GM19043 (cell line): ENCODE measurements around the gene CALHM3.
A peak's percentile ranks its signal among the peaks of the same experiment; 100 is the strongest.
"Not testable (repeated sequence)": the region's sequence is repeated elsewhere in the genome, so short reads cannot be mapped to it uniquely, and the experiment has no call there.

Source experiments
- ATAC-seq: cut with Tn5 transposase; IDR thresholded peaks from one replicate; pipeline ENCODE4 v1.9.1; 2021; ENCODE audit warnings: low read depth; ENCODE audit not compliant: unreplicated experiment

Gene CALHM3

DNA sequence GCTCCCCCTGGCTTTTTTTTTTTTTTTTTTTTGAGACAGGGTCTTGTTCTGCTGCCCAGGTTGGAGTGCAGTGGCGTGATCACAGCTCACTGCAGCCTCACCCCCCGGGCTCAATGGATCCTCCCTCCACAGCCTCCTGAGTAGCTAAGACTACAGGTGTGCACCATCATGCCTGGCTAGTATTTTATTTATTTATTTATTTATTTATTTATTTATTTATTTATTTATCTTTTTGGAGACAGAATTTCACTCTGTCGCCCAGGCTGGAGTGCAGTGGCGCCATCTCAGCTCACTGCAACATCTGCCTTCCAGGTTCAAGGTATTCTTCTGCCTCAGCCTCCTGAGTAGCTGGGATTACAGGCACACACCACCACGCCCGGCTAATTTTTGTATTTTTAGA lies 24.7 kb upstream of the CALHM3 start:
- not testable (repeated sequence) for ATAC-seq

GRCh38 chr10:103502849-103503660 lies 24.0 kb upstream of the CALHM3 start:
- no peak for ATAC-seq

- no peak for ATAC-seq
Measured at GRCh38 chr10:103501186-103501585, 22.1 kb upstream of the CALHM3 start.

DNA sequence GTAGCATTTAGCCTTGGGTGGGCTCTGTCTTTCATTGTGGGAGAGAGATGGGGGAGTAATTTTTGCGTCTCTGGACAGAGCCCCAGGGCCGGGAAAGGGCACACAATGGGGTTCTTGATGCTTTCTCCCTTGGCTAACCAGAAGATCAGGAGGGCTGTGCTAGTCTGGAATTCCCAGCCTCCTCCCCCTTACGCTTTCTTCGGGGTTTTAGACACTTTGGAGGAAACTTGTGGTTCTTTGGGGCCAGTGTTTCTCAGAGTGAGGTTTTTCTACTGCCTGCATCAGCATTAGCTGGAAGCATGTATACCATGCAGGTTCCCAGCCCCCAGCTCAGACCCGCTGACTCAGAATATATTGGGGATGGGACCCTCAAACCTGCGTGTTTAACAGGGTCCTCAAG lies 21.4 kb upstream of the CALHM3 start:
- no peak for ATAC-seq

- ATAC-seq, result no peak
Measured at GRCh38 chr10:103499881-103500280, 20.8 kb upstream of the CALHM3 start.

GRCh38 chr10:103498936-103499638 lies 20.0 kb upstream of the CALHM3 start:
- ATAC-seq, result no peak

GRCh38 chr10:103497161-103497915 lies 18.3 kb upstream of the CALHM3 start:
- ATAC-seq, result no peak

DNA sequence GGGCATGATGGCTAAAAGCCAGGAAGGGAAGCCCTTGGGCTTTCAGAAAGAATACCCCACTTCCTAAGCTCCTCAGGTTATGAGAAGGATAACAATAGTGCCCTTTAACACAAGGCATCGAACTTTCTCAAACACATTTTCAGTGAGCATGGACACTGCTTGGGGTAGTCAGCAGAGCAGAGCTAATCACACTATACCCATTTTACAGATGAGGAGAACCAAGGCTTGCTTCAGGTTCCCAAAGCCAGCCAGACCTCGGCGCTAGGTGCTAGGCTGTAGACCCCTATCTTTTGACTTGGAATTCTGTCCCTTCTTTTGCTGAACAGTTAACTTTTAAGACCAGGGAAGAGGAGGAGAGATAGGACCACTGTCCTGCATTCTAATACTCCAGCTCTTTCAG lies 16.3 kb upstream of the CALHM3 start:
- ATAC-seq, result no peak

GRCh38 chr10:103493916-103494877 lies 15.2 kb upstream of the CALHM3 start:
- ATAC-seq, result no peak

- no peak for ATAC-seq
Measured at GRCh38 chr10:103493362-103493915, 14.4 kb upstream of the CALHM3 start, which contains the start of gene NEURL1. Gene NEURL1, plus strand, starts transcription at chr10:103493705. Its CDS starts 683 bp downstream, at chr10:103494388.

GRCh38 chr10:103492655-103493261 lies 13.7 kb upstream of the CALHM3 start:
- ATAC-seq, result no peak

DNA sequence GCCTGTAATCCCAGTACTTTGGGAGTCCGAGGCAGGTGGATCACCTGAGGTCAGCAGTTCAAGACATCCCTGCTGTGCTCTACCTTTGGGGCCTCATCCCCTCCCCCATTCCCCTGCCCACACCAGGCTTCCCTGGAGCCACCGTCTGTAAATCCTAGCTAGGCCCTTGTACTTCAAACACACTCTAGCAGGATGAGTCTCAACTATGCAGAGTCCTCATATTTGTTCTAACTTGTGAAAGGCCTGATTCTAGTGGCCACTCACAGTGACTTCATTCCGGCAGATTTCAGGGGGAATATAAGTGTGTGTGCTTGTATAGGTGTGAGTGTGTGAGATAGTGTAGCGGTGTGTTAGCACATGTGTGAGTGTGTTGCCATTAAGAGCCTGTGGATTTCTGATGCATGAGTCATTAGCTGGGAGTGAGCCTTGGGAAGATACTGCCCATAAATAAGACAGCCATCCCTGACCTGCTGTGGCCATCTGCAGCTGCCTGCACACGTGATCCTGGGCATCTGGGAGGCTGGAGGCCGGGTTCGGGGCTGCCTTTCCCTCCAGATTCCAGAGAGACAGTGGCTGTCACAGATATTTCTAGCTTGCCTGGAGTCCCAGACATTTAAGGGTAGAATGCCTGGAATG lies 12.8 kb upstream of the CALHM3 start:
- ATAC-seq, result no peak

DNA sequence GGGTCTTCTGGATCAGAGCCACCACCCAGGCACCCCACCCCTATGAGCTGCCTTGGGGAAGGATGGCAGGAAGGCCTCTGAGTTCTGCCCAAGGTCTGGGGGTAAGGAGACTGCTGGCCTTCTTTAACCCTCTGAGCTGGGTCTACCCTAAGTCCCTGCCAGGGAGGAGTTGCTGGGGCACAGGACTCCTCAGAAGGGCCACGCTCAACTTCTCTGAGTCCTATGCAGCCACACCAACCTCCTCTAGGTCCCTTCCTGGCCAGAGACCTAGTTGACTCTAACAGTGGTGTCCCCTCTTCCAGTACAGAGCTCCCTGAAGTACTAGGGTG lies 11.9 kb upstream of the CALHM3 start:
- no peak for ATAC-seq

DNA sequence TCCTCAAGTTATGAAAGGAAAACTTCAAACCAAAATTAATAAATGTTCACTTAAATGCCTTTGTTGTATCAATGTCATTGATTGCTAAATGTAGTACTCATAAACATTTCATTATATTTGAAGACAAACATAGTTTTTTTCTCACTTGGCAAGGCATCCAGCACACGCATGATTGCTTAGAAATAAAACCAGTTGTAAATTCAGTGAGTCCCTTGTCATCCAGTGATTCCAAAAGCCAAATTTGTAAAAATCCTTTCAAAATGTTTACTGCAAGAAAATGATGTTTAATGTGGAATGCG lies 8.3 kb upstream of the CALHM3 start:
- ATAC-seq, result no peak

- not testable (repeated sequence) for ATAC-seq
Measured at GRCh38 chr10:103486635-103487409, 7.8 kb upstream of the CALHM3 start.

DNA sequence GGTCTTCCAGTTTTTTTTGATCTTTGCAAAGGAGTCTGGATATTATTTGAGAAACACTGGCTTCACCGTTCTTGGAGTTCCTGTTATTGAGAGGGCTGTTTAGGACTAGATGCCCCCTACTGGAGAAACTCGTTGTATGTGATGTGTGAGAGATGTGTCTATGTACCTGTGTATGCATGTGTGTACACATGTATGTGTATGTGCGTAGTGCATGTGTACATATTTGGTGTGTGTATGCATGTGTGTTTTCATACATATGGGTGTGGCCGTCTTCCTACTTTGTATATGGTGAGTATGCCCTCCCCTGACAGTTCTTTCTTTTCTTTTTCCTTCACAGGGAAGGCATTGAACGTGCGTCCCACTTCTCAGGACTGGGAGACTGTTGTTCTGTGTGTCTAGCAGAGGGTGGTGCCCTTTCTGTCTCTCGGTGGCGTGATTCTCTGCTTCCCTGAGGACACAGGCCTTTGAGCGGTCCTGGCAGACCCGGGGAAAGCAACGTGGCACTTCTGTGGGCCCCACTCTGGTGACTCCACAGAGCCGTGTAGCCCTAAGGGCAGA lies 3.0 kb upstream of the CALHM3 start:
- ATAC-seq, result peak; percentile 59

DNA sequence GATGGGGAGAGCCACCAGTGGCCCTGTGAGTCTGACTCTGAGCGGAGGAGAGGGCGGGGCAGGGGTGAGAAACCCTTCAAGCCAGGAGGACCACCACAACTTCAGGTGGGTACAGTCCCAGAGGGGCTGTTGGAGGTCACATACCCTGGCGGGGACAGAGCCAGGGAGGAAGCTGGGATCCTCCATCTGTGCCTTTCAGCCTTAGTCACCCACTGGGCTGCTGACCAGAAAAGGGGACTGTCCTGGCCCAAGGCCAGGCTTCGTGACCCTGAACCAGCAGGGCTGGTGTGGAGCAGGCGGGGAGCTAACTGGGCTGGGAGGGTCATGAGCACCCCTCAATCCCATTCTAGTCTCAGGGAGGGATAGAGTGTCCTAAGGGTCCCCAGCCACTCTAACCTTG lies 1.5 kb upstream of the CALHM3 start:
- no peak for ATAC-seq

- no peak for ATAC-seq
Measured at GRCh38 chr10:103478671-103479070, 369 bp downstream of the CALHM3 start.
